HepG2 (cell line): Measurements from ENCODE around the gene FGGY. TPM values are rescaled to one million over a fixed set of nuclear protein-coding genes. Genes with fewer than 3 reads are reported as not detected.

Experiments
- ARID4A ChIP-seq: sonication (generic); formaldehyde crosslinking; IDR thresholded peaks from 2 replicates; pipeline ENCODE4 v1.5.0; 2020; ENCODE audit warnings: mild to moderate bottlenecking, missing genetic modification reagents, borderline replicate concordance
- ARID5B ChIP-seq: IDR thresholded peaks from 2 replicates; pipeline ENCODE4 v1.4.0; 2020; ENCODE audit warnings: mild to moderate bottlenecking, missing genetic modification reagents
- E2F1 ChIP-seq: sonication (generic); formaldehyde crosslinking; IDR thresholded peaks from 2 replicates; pipeline ENCODE4 v1.5.0; 2020; ENCODE audit warnings: missing genetic modification reagents
- HDAC1 ChIP-seq: sonication (generic); formaldehyde crosslinking; IDR thresholded peaks from 2 replicates; pipeline ENCODE4 v1.5.1; 2020; ENCODE audit warnings: mild to moderate bottlenecking, missing genetic modification reagents
- HOXA5 ChIP-seq: sonication (generic); formaldehyde crosslinking; IDR thresholded peaks from 2 replicates; pipeline ENCODE4 v1.4.0; 2020; ENCODE audit warnings: missing genetic modification reagents
- MED13 ChIP-seq: sonication (generic); formaldehyde crosslinking; IDR thresholded peaks from 2 replicates; pipeline ENCODE4 v1.5.0; 2020; ENCODE audit warnings: missing genetic modification reagents
- NR2F1 ChIP-seq, 2 experiments: fragments of 450-650 bp in 1 of 2; formaldehyde crosslinking in 1 of 2; IDR thresholded peaks; 2 replicates each; pipeline versions ENCODE4 v1.5.0 to v1.6.1; 2016 to 2020; ENCODE audit warnings: mild to moderate bottlenecking in 1 of 2, missing compliant biosample characterization in 1 of 2, missing genetic modification reagents in 1 of 2, moderate library complexity in 1 of 2
- RNF2 ChIP-seq: fragments of 450-650 bp; conservative IDR thresholded peaks from 2 replicates; pipeline ENCODE4 v1.6.1; 2016; ENCODE audit warnings: low read depth
- TBX3 ChIP-seq: fragments of 450-650 bp; IDR thresholded peaks from 2 replicates; pipeline ENCODE4 v1.6.1; 2017; ENCODE audit warnings: antibody characterized with exemption, mild to moderate bottlenecking, inconsistent platforms, borderline replicate concordance
- ZBTB7A ChIP-seq: sonication (generic); formaldehyde crosslinking; IDR thresholded peaks from 2 replicates; pipeline ENCODE4 v1.8.0; 2022; ENCODE audit warnings: mild to moderate bottlenecking, missing genetic modification reagents
- ZFP41 ChIP-seq: sonication (generic); formaldehyde crosslinking; IDR thresholded peaks from 2 replicates; pipeline ENCODE4 v1.4.0; 2020; ENCODE audit warnings: mild to moderate bottlenecking, missing genetic modification reagents, borderline replicate concordance
- ZNF225 ChIP-seq: sonication (generic); formaldehyde crosslinking; IDR thresholded peaks from 2 replicates; pipeline ENCODE4 v1.4.0; 2020; ENCODE audit warnings: mild to moderate bottlenecking, missing genetic modification reagents
- ZNF251 ChIP-seq: sonication (generic); formaldehyde crosslinking; IDR thresholded peaks from 2 replicates; pipeline ENCODE4 v1.9.0; 2021; ENCODE audit warnings: mild to moderate bottlenecking, missing genetic modification reagents
- ZNF510 ChIP-seq: sonication (generic); formaldehyde crosslinking; IDR thresholded peaks from 2 replicates; pipeline ENCODE4 v1.4.0; 2020; ENCODE audit warnings: low read depth, mild to moderate bottlenecking, missing genetic modification reagents
- ZNF530 ChIP-seq: sonication (generic); formaldehyde crosslinking; IDR thresholded peaks from 2 replicates; pipeline ENCODE4 v1.5.0; 2020; ENCODE audit warnings: low read depth, mild to moderate bottlenecking, missing genetic modification reagents
- ZNF737 ChIP-seq: sonication (generic); formaldehyde crosslinking; IDR thresholded peaks from 2 replicates; pipeline ENCODE4 v1.5.0; 2020; ENCODE audit warnings: missing genetic modification reagents, mild to moderate bottlenecking, borderline replicate concordance
- ZNF75D ChIP-seq: sonication (generic); formaldehyde crosslinking; IDR thresholded peaks from 2 replicates; pipeline ENCODE4 v1.8.1; 2023; ENCODE audit warnings: missing genetic modification reagents, mild to moderate bottlenecking, borderline replicate concordance
- ZNF770 ChIP-seq: sonication (generic); formaldehyde crosslinking; IDR thresholded peaks from 2 replicates; pipeline ENCODE4 v1.5.0; 2020; ENCODE audit warnings: mild to moderate bottlenecking, missing genetic modification reagents
- polyA plus RNA-seq, 8 experiments: library from polyadenylated mRNA; depleted of rRNA in 3 of 8; stranded (reverse) in 7 of 8; unstranded in 1 of 8; fragments of >200 nt; fragmentation: Illumina TruSeq in 4 of 8; extraction: Trizol in 4 of 8; gene quantifications; 2 replicates each; pipeline versions ENCODE4 v1.2.1 to v1.2.3, GENCODE V29; 2011 to 2016; ENCODE audit warnings: low read depth in 4 of 8, missing spikeins in 1 of 8, mixed read lengths in 1 of 8; ENCODE audit not compliant: insufficient read depth in 1 of 8
- total RNA-seq, 5 experiments: library from RNA; depleted of rRNA; stranded (reverse); fragments of >200 nt; fragmentation: Illumina TruSeq; extraction: Trizol; gene quantifications; 2 replicates each; pipeline ENCODE4 v1.2.3, GENCODE V29; 2016; ENCODE audit warnings: low read depth in 1 of 5

The FGGY gene
- total and polyA plus RNA-seq, 2 of the 13 experiments (the other 11 are each of a cell fraction or from before 2014, with no cell fraction given): 15.7 to 27.5 TPM

GRCh38 chr1:59556802-59557548, 260.1 kb downstream of the FGGY start (continued):
- TF ChIP-seq NR2F1 (CRISPR knock-in tag; IDR thresholded peaks at IDR 0.05) (peak; percentile 48 to 85; a peak in 3 of 4 replicates), ZNF510 (CRISPR knock-in tag) (no peak; the same call in 1 of the 2 replicates), ZNF251 (CRISPR knock-in tag) (no peak), MED13 (CRISPR knock-in tag) (peak; percentile 94), ARID4A (peak; percentile 39; the same call in 1 of the 2 replicates), ZNF75D (CRISPR knock-in tag) (no peak), HDAC1 (CRISPR knock-in tag) (peak; percentile 23), E2F1 (CRISPR knock-in tag) (no peak), ZNF737 (CRISPR knock-in tag) (no peak), RNF2 (no peak), ARID5B (CRISPR knock-in tag) (peak; percentile 98), ZBTB7A (peak; percentile 81), ZNF530 (CRISPR knock-in tag) (no peak), HOXA5 (CRISPR knock-in tag) (no peak), ZNF225 (CRISPR knock-in tag) (no peak), ZFP41 (CRISPR knock-in tag) (no peak), TBX3 (peak; percentile 90), ZNF770 (no peak)
